Common myeloid progenitor, CD34-positive (primary cell): Measurements from ENCODE around the gene PRR14.

ENCODE experiments used
- CTCF ChIA-PET: fragments of 350-600 bp; sonication (Branson Sonifier 250); formaldehyde crosslinking; loops from one replicate; lab custom pipeline; 2021; ENCODE audit warnings: antibody characterized with exemption; lab: Charles Lee
- POLR2A ChIA-PET: fragments of 350-600 bp; sonication (Branson Sonifier 250); formaldehyde crosslinking; loops from one replicate; lab custom pipeline; 2021; ENCODE audit warnings: antibody characterized with exemption; lab: Charles Lee
- DNase-seq, 3 donors: peaks; one replicate each; pipeline versions ENCODE4 v3.0.0 to v3.0.0-alpha.2; 2013
- H3K27ac ChIP-seq, 2 experiments: 1 replicate in 1 of 2; 2 replicates in 1 of 2; pipeline ENCODE4 v1.7.0; 2013; ENCODE audit warnings: inconsistent platforms in 2 of 2, low read length in 2 of 2, mild to moderate bottlenecking in 2 of 2, low read depth in 1 of 2, moderate library complexity in 1 of 2; ENCODE audit not compliant: severe bottlenecking in 2 of 2, insufficient read depth in 1 of 2, poor library complexity in 1 of 2
- H3K27me3 ChIP-seq, 5 experiments: replicated peaks in 2 of 5; 1 replicate in 3 of 5; 2 replicates in 2 of 5; pipeline versions ENCODE4 v1.6.1 to v1.7.0; 2013; ENCODE audit warnings: low read length in 4 of 5, mild to moderate bottlenecking in 2 of 5, moderate library complexity in 2 of 5, inconsistent platforms in 1 of 5; ENCODE audit not compliant: insufficient read depth in 5 of 5, control insufficient read depth in 4 of 5
- H3K36me3 ChIP-seq, 4 experiments: 1 replicate in 2 of 4; 2 replicates in 2 of 4; pipeline versions ENCODE4 v1.6.1 to v1.7.0; 2013; ENCODE audit warnings: low read length in 3 of 4, control low read depth in 1 of 4, mild to moderate bottlenecking in 1 of 4; ENCODE audit not compliant: control insufficient read depth in 4 of 4, insufficient read depth in 4 of 4
- H3K4me1 ChIP-seq, 4 experiments: 1 replicate in 3 of 4; 2 replicates in 1 of 4; pipeline versions ENCODE4 v1.6.1 to v1.7.1; 2013; ENCODE audit warnings: low read length in 3 of 4, mild to moderate bottlenecking in 3 of 4, control low read depth in 1 of 4, inconsistent platforms in 1 of 4, moderate library complexity in 1 of 4; ENCODE audit not compliant: control insufficient read depth in 4 of 4, insufficient read depth in 4 of 4; ENCODE audit errors: control extremely low read depth in 1 of 4
- H3K4me3 ChIP-seq, 7 experiments: 1 replicate in 4 of 7; 2 replicates in 3 of 7; pipeline versions ENCODE4 v1.5.1 to v1.7.0; 2013; ENCODE audit warnings: mild to moderate bottlenecking in 7 of 7, low read length in 6 of 7, moderate library complexity in 6 of 7, inconsistent platforms in 2 of 7, low read depth in 2 of 7, control low read depth in 1 of 7; ENCODE audit not compliant: insufficient read depth in 4 of 7, control insufficient read depth in 1 of 7; ENCODE audit errors: extremely low read depth in 1 of 7
- H3K9me3 ChIP-seq, 5 experiments: 1 replicate in 4 of 5; 2 replicates in 1 of 5; pipeline versions ENCODE4 v1.6.1 to v1.7.1; 2013; ENCODE audit warnings: low read length in 4 of 5, mild to moderate bottlenecking in 2 of 5, inconsistent platforms in 1 of 5, low read depth in 1 of 5, moderate library complexity in 1 of 5; ENCODE audit not compliant: control insufficient read depth in 4 of 5, insufficient read depth in 2 of 5; ENCODE audit errors: control extremely low read depth in 1 of 5
- whole genome bisulfite sequencing: methylation state at CpG from one replicate; pipeline ENCODE4 v1.1.5; 2013; ENCODE audit not compliant: insufficient coverage; 5-methylcytosine and 5-hydroxymethylcytosine counted together

Gene PRR14

GRCh38 chr16:30657866-30658730, 7.3 kb downstream of the PRR14 start, which contains the start of gene FBRS:
Gene FBRS (plus strand): TSS chr16:30658431. CDS start chr16:30659519, 1,088 bp downstream.
- H3K4me1 ChIP-seq = peaks cover 8 to 38% (median 35%) of the 10 kb centered on the region in 4 experiments
- H3K4me3 ChIP-seq = peak within 1 kb of the TSS; percentile 86 to 94 (median 90)
- WGBS = under 1% methylated on average over 61 of the region's 86 CpGs
- peak; percentile 100 for DNase-seq
- H3K27me3 ChIP-seq = no peaks in the 10 kb centered on the region
- peaks cover 13 to 59% (median 52%) of the 10 kb centered on the region in 4 experiments for H3K36me3 ChIP-seq
- POLR2A ChIA-PET = interaction anchor here (1.0 to 4.4 kb wide), 7 partner anchors 8 to 244 kb away, joined by 3 to 43 read pairs (median 6); partner anchors contain the start of genes PRR14 and SRCAP
- CTCF ChIA-PET = interaction anchor here (0.6 to 4.6 kb wide), 9 partner anchors 9 to 197 kb away, joined by 3 to 31 read pairs (median 3); no protein-coding TSS in a partner anchor
- H3K9me3 ChIP-seq = no peaks in the 10 kb centered on the region
- peak within 1 kb of the TSS; percentile 100 for H3K27ac ChIP-seq

- POLR2A ChIA-PET = interaction anchor here (0.6 to 4.4 kb wide), 11 partner anchors 9 to 244 kb away, joined by 3 to 43 read pairs (median 3); partner anchors contain the start of genes PRR14 and SRCAP
Measured at GRCh38 chr16:30658731-30659506, 8.2 kb downstream of the PRR14 start.

GRCh38 chr16:30659507-30660423, 9.0 kb downstream of the PRR14 start:
- Histone ChIP-seq H3K27ac (peak overlapping the region; percentile 100), H3K4me1 (peaks cover 8 to 37% (median 35%) of the 10 kb centered on the region in 4 experiments), H3K9me3 (no peaks in the 10 kb centered on the region), H3K27me3 (no peaks in the 10 kb centered on the region), H3K36me3 (peaks cover 9 to 57% (median 49%) of the 10 kb centered on the region in 4 experiments), H3K4me3 (peak overlapping the region; percentile 86 to 94 (median 90))
- WGBS = 0% methylated on average over 56 of the region's 84 CpGs
- POLR2A ChIA-PET = interaction anchor here (0.5 to 4.4 kb wide), 11 partner anchors 8 to 132 kb away, joined by 3 to 43 read pairs (median 4); partner anchors contain the start of genes PRR14 and SRCAP
- DNase-seq = peak; percentile 31 to 71 (median 66)
- CTCF ChIA-PET = interaction anchor here (0.7 to 4.6 kb wide), 9 partner anchors 9 to 77 kb away, joined by 3 to 31 read pairs (median 5); partner anchors contain the start of gene PRR14

More at GRCh38 chr16:30658731-30659506, 8.2 kb downstream of the PRR14 start:
- Histone ChIP-seq H3K4me3 (peak overlapping the region; percentile 86 to 94 (median 90)), H3K36me3 (peaks cover 14 to 61% (median 53%) of the 10 kb centered on the region in 4 experiments), H3K27ac (peak overlapping the region; percentile 100), H3K27me3 (no peaks in the 10 kb centered on the region), H3K4me1 (peaks cover 8 to 37% (median 35%) of the 10 kb centered on the region in 4 experiments), H3K9me3 (no peaks in the 10 kb centered on the region)
- DNase-seq = peak; percentile 98 to 99 (median 99)
- under 1% methylated on average over 41 of the region's 64 CpGs for WGBS
- CTCF ChIA-PET = interaction anchor here (0.6 to 4.6 kb wide), 11 partner anchors 8 to 198 kb away, joined by 3 to 31 read pairs (median 3); partner anchors contain the start of gene PRR14

GRCh38 chr16:30660424-30661261, 9.9 kb downstream of the PRR14 start:
- H3K4me1 ChIP-seq = peaks cover 8 to 37% (median 35%) of the 10 kb centered on the region in 4 experiments
- no peaks in the 10 kb centered on the region for H3K9me3 ChIP-seq
- H3K36me3 ChIP-seq = peaks cover 8 to 57% (median 49%) of the 10 kb centered on the region in 4 experiments
- 42% methylated on average over 17 of the region's 21 CpGs for WGBS
- no peaks in the 10 kb centered on the region for H3K27me3 ChIP-seq
- peak overlapping the region; percentile 86 to 94 (median 90) for H3K4me3 ChIP-seq
- POLR2A ChIA-PET = interaction anchor here (0.5 to 4.4 kb wide), 8 partner anchors 8 to 37 kb away, joined by 3 to 43 read pairs (median 4); partner anchors contain the start of genes PRR14 and SRCAP
- H3K27ac ChIP-seq = peak overlapping the region; percentile 100
- CTCF ChIA-PET = interaction anchor here (0.7 to 4.6 kb wide), 6 partner anchors 11 to 37 kb away, joined by 3 to 31 read pairs (median 6); no protein-coding TSS in a partner anchor
- DNase-seq = peak; percentile 81 to 94 (median 93)

GRCh38 chr16:30662449-30662848, 11.7 kb downstream of the PRR14 start:
- 93% methylated on average over 12 of the region's 17 CpGs for WGBS
- CTCF ChIA-PET = interaction anchor here (1.2 to 4.6 kb wide), 2 partner anchors 10 to 31 kb away, joined by 3 to 31 read pairs; no protein-coding TSS in a partner anchor

More at GRCh38 chr16:30662449-30662848, 11.7 kb downstream of the PRR14 start:
- no peak for DNase-seq
- no peak overlapping the region for H3K4me3 ChIP-seq
- H3K9me3 ChIP-seq = no peaks in the 10 kb centered on the region
- peaks cover 12 to 61% (median 56%) of the 10 kb centered on the region in 4 experiments for H3K36me3 ChIP-seq
- H3K27ac ChIP-seq = peak overlapping the region in 1 of 2 experiments; percentile 100
- POLR2A ChIA-PET = no interaction called here
- no peaks in the 10 kb centered on the region for H3K27me3 ChIP-seq
- H3K4me1 ChIP-seq = peaks cover 5 to 28% (median 26%) of the 10 kb centered on the region in 4 experiments
